HepG2 (cell line): ENCODE results near the gene STIM1. TPM values are rescaled to one million over a fixed set of nuclear protein-coding genes. Genes with fewer than 3 reads are reported as not detected.

Experiments
- ATAC-seq: fragments of 200-7000 bp; cut with Tn5 transposase; 3 replicates; pipeline ENCODE4 v1.9.1; 2020; ENCODE audit warnings: mild to moderate bottlenecking, moderate library complexity
- BruUV-seq: library from RNA; stranded (reverse); fragments of 400-500 nt; replicated peaks from 2 replicates; lab custom pipeline; 2021; lab: Mats Ljungman, UMichigan
- CTCF ChIA-PET: fragments of 300-600 bp; formaldehyde crosslinking; extraction: SDS; loops from one replicate; lab custom pipeline; 2021; ENCODE audit warnings: low total read pairs, inconsistent platforms, low intra/inter-chr PET ratio; lab: Yijun Ruan, JAX
- POLR2A ChIA-PET: fragments of 350-600 bp; sonication (Branson Sonifier 250); formaldehyde crosslinking; loops from one replicate; lab custom pipeline; 2020; ENCODE audit warnings: antibody characterized with exemption, inconsistent platforms; lab: Yijun Ruan, JAX
- DNase-seq: peaks from one replicate; pipeline ENCODE4 v3.0.0-alpha.2; 2015; ENCODE audit warnings: low spot score
- FAIRE-seq: peaks from 3 replicates; lab custom pipeline; 2011; peaks lifted over from hg19 to GRCh38; lab: Jason Lieb, UNC
- H2AFZ ChIP-seq: one replicate; pipeline ENCODE4 v1.6.1; 2011; ENCODE audit warnings: low read length, inconsistent platforms
- H3K27ac ChIP-seq: fragments of 300-600 bp; 3 replicates; pipeline ENCODE4 v1.8.0; 2011; ENCODE audit warnings: mixed run types, mild to moderate bottlenecking, mixed read lengths, low read length, inconsistent platforms; ENCODE audit not compliant: insufficient read depth; ENCODE audit errors: extremely low read length
- H3K27me3 ChIP-seq, 2 experiments: fragments of 200-600 bp in 1 of 2; 2 replicates in 1 of 2; 3 replicates in 1 of 2; pipeline versions ENCODE4 v1.6.0 to v1.8.0; 2011; ENCODE audit warnings: low read length in 2 of 2, mild to moderate bottlenecking in 2 of 2, moderate library complexity in 2 of 2, inconsistent platforms in 1 of 2; ENCODE audit not compliant: insufficient read depth in 2 of 2, control insufficient read depth in 1 of 2
- H3K36me3 ChIP-seq, 2 experiments: fragments of 200-600 bp in 1 of 2; replicated peaks in 1 of 2; 2 replicates in 1 of 2; 3 replicates in 1 of 2; pipeline versions ENCODE4 v1.5.1 to v1.8.0; 2011; ENCODE audit warnings: low read length in 2 of 2, inconsistent platforms in 1 of 2; ENCODE audit not compliant: insufficient read depth in 2 of 2, control insufficient read depth in 1 of 2
- H3K4me1 ChIP-seq: 2 replicates; pipeline ENCODE4 v1.5.1; 2012; ENCODE audit warnings: low read length, inconsistent platforms; ENCODE audit not compliant: insufficient read depth
- H3K4me2 ChIP-seq: 2 replicates; pipeline ENCODE4 v1.6.0; 2011; ENCODE audit warnings: low read depth, low read length, inconsistent platforms
- H3K4me3 ChIP-seq, 3 experiments: fragments of 200-600 bp in 1 of 3; sonication (generic), shearing (Covaris generic) in 1 of 3; replicated peaks in 1 of 3; 2 replicates each; pipeline ENCODE4 v1.5.1; 2011 to 2016; ENCODE audit warnings: low read length in 3 of 3, inconsistent platforms in 2 of 3, low read depth in 2 of 3, mild to moderate bottlenecking in 2 of 3, control low read depth in 1 of 3, mixed read lengths in 1 of 3; ENCODE audit not compliant: insufficient read depth in 1 of 3
- H3K79me2 ChIP-seq: one replicate; pipeline ENCODE4 v1.6.1; 2011; ENCODE audit warnings: low read length, inconsistent platforms; ENCODE audit not compliant: insufficient read depth
- H3K9ac ChIP-seq: 2 replicates; pipeline ENCODE4 v1.6.0; 2011; ENCODE audit warnings: mild to moderate bottlenecking, low read depth, low read length, inconsistent platforms; ENCODE audit not compliant: insufficient read depth
- H3K9me3 ChIP-seq: 2 replicates; pipeline ENCODE4 v1.5.1; 2012; ENCODE audit warnings: mild to moderate bottlenecking, low read length
- H4K20me1 ChIP-seq: 2 replicates; pipeline ENCODE4 v1.6.0; 2011; ENCODE audit warnings: inconsistent platforms, mild to moderate bottlenecking, low read length, moderate library complexity; ENCODE audit not compliant: insufficient read depth
- ARID2 ChIP-seq: sonication (generic); formaldehyde crosslinking; IDR thresholded peaks from 2 replicates; pipeline ENCODE4 v1.8.1; 2022; ENCODE audit warnings: mild to moderate bottlenecking, missing genetic modification reagents, borderline replicate concordance
- DPF2 ChIP-seq: sonication (generic); formaldehyde crosslinking; IDR thresholded peaks from 2 replicates; pipeline ENCODE4 v1.4.0; 2020; ENCODE audit warnings: mild to moderate bottlenecking, low read depth, missing genetic modification reagents, borderline replicate concordance
- HES4 ChIP-seq: sonication (generic); formaldehyde crosslinking; IDR thresholded peaks from 2 replicates; pipeline ENCODE4 v1.9.0; 2021; ENCODE audit warnings: mild to moderate bottlenecking, missing genetic modification reagents, borderline replicate concordance
- HOXA7 ChIP-seq: sonication (generic); formaldehyde crosslinking; IDR thresholded peaks from 2 replicates; pipeline ENCODE4 v1.8.1; 2022; ENCODE audit warnings: mild to moderate bottlenecking, missing genetic modification reagents, moderate library complexity
- KAT7 ChIP-seq: IDR thresholded peaks from 2 replicates; pipeline ENCODE4 v1.6.1; 2018; ENCODE audit warnings: borderline replicate concordance, missing compliant biosample characterization
- MYC ChIP-seq: sonication (generic); formaldehyde crosslinking; IDR thresholded peaks from 2 replicates; pipeline ENCODE4 v1.9.0; 2021; ENCODE audit warnings: missing genetic modification reagents, borderline replicate concordance
- NFRKB ChIP-seq: fragments of 450-650 bp; IDR thresholded peaks from 2 replicates; pipeline ENCODE4 v1.6.1; 2017
- ZFP82 ChIP-seq: sonication (generic); formaldehyde crosslinking; IDR thresholded peaks from 2 replicates; pipeline ENCODE4 v1.5.1; 2020; ENCODE audit warnings: mild to moderate bottlenecking, missing genetic modification reagents, borderline replicate concordance
- ZNF274 ChIP-seq: sonication (generic); formaldehyde crosslinking; IDR thresholded peaks from 2 replicates; pipeline ENCODE4 v1.5.1; 2020; ENCODE audit warnings: mild to moderate bottlenecking, missing genetic modification reagents
- ZNF432 ChIP-seq: sonication (generic); formaldehyde crosslinking; IDR thresholded peaks from 2 replicates; pipeline ENCODE4 v1.5.0; 2020; ENCODE audit warnings: missing genetic modification reagents, mild to moderate bottlenecking, borderline replicate concordance
- ZNF629 ChIP-seq: sonication (generic); formaldehyde crosslinking; conservative IDR thresholded peaks from 2 replicates; pipeline ENCODE4 v1.5.0; 2020; ENCODE audit warnings: missing genetic modification reagents
- ZNF709 ChIP-seq: sonication (generic); formaldehyde crosslinking; IDR thresholded peaks from 2 replicates; pipeline ENCODE4 v1.5.0; 2020; ENCODE audit warnings: mild to moderate bottlenecking, missing genetic modification reagents
- ZNF747 ChIP-seq: sonication (generic); formaldehyde crosslinking; IDR thresholded peaks from 2 replicates; pipeline ENCODE4 v1.8.1; 2023; ENCODE audit warnings: missing genetic modification reagents, mild to moderate bottlenecking, borderline replicate concordance
- ZSCAN30 ChIP-seq: sonication (generic); formaldehyde crosslinking; IDR thresholded peaks from 2 replicates; pipeline ENCODE4 v1.5.0; 2020; ENCODE audit warnings: mild to moderate bottlenecking, missing genetic modification reagents
- WGBS: methylation state at CpG from one replicate; pipeline ENCODE4 v1.1.6; 2017; ENCODE audit warnings: low lambda C conversion rate; 5-methylcytosine and 5-hydroxymethylcytosine counted together
- in situ Hi-C: cut with HindIII; loops from 2 replicates; pipeline ENCODE4 v1.10.0; 2017; ENCODE audit warnings: low pct_unique_long_range_greater_than_20kb; ENCODE audit not compliant: extremely low pct_ligation_motif_present
- intact Hi-C: fragments of 100-400 bp; cut with micrococcal nuclease; formaldehyde crosslinking; loops from one replicate; pipeline ENCODE4 v1.10.0; 2022; ENCODE audit not compliant: unreplicated experiment
- polyA plus RNA-seq, 8 experiments: library from polyadenylated mRNA; depleted of rRNA in 3 of 8; stranded (reverse) in 7 of 8; unstranded in 1 of 8; fragments of >200 nt; fragmentation: Illumina TruSeq in 4 of 8; extraction: Trizol in 4 of 8; gene quantifications; 2 replicates each; pipeline versions ENCODE4 v1.2.1 to v1.2.3, GENCODE V29; 2011 to 2016; ENCODE audit warnings: low read depth in 4 of 8, missing spikeins in 1 of 8, mixed read lengths in 1 of 8; ENCODE audit not compliant: insufficient read depth in 1 of 8
- total RNA-seq, 5 experiments: library from RNA; depleted of rRNA; stranded (reverse); fragments of >200 nt; fragmentation: Illumina TruSeq; extraction: Trizol; gene quantifications; 2 replicates each; pipeline ENCODE4 v1.2.3, GENCODE V29; 2016; ENCODE audit warnings: low read depth in 1 of 5
- TF ChIP-seq, protein P1 (sequence below): sonication (generic); formaldehyde crosslinking; IDR thresholded peaks from 2 replicates; pipeline ENCODE4 v1.8.0; 2022; ENCODE audit warnings: mild to moderate bottlenecking, missing genetic modification reagents
- TF ChIP-seq, protein P2 (sequence below): sonication (generic); formaldehyde crosslinking; IDR thresholded peaks from 2 replicates; pipeline ENCODE4 v1.9.0; 2021; ENCODE audit warnings: missing genetic modification reagents, mild to moderate bottlenecking, borderline replicate concordance
- TF ChIP-seq, protein P3 (sequence below): sonication (generic); formaldehyde crosslinking; IDR thresholded peaks from 2 replicates; pipeline ENCODE4 v1.4.0; 2020; ENCODE audit warnings: missing genetic modification reagents

The STIM1 gene
- total and polyA plus RNA-seq, 2 of the 13 experiments (the other 11 are each of a cell fraction or from before 2014, with no cell fraction given) = 19.2 to 28.5 TPM

DNA sequence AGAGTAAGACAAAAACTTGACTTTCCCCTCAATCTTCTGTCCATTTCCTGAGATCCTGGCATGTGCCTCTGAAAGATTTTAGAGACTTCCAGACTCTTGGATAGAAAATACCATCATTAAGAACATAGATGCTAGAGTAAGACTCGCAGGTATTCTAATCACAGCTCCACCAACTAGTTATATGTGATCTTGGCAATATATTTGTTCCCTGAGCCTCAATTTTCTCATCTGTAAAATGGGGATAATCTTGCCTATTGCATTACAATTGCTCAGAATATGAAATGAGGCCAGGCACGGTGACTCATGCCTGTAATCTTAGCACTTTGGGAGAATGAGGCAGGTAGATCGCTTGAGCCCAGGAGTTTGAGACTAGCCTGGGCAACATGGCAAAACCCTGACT, 25.4 kb upstream of the STIM1 start:
- DNase-seq (no peak), ATAC-seq (no peak), FAIRE-seq (no peak)
- no peaks in the 10 kb centered on the region for H3K9me3 ChIP-seq
- ChIA-PET POLR2A (no interaction called here), CTCF (no interaction called here)
- in situ Hi-C loops (no loop called here), intact Hi-C loops (no loop called here)
- no peak overlapping the region for H3K27ac ChIP-seq
- H3K4me3 ChIP-seq = no peak overlapping the region
- no peak overlapping the region for H3K4me2 ChIP-seq
- no peaks in the 10 kb centered on the region; the same call in 1 of the 2 replicates for H4K20me1 ChIP-seq
- H2AFZ ChIP-seq = no peak overlapping the region
- 97% methylated on average over 3 of the region's 3 CpGs for WGBS
- H3K27me3 ChIP-seq = no peaks in the 10 kb centered on the region
- H3K79me2 ChIP-seq = peaks cover 6% of the 10 kb centered on the region
- H3K9ac ChIP-seq = no peak overlapping the region
- TF ChIP-seq ZSCAN30 (CRISPR knock-in tag) (no peak), ZNF629 (CRISPR knock-in tag) (peak; percentile 88), ZNF747 (CRISPR knock-in tag) (no peak)
- H3K4me1 ChIP-seq = peaks cover 25% of the 10 kb centered on the region
- BruUV-seq = no TSS peak
- H3K36me3 ChIP-seq = peaks cover 11 to 37% of the 10 kb centered on the region in 2 experiments; a peak in 4 of 5 replicates

DNA sequence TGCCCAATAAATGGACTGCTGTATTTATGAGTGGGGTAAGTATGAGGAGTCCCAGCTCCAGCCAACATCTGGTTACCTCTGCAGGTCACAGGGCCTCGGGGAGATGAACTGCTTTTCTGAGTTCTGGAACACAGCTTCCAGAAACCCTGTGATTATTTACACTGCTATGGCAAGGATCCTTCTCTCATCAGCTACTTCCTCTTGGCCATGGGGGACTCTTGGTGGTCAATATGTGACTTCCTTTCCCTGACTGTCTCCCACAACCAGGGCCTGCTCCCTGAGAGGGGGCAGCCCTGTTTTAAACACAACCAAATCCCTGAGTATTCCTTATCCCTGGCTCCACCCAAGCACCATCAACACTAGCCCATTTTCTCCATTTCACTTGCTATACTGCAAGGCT, 24.7 kb upstream of the STIM1 start:
- H3K36me3 ChIP-seq = peaks cover 11 to 33% of the 10 kb centered on the region in 2 experiments; a peak in 4 of 5 replicates
- ChIA-PET POLR2A (interaction anchor here (1.3 kb wide), 1 partner anchor 10 kb away, joined by 6 read pairs; the partner anchor contains the start of gene RHOG), CTCF (no interaction called here)
- DNase-seq (no peak), FAIRE-seq (no peak), ATAC-seq (no peak)
- H3K9me3 ChIP-seq = no peaks in the 10 kb centered on the region
- 80% methylated on average over 1 of the region's 1 CpG for WGBS
- no peak overlapping the region for H3K27ac ChIP-seq
- peaks cover 31% of the 10 kb centered on the region for H3K4me1 ChIP-seq
- no peaks in the 10 kb centered on the region; the same call in 1 of the 2 replicates for H4K20me1 ChIP-seq
- no peak overlapping the region for H3K9ac ChIP-seq
- no peaks in the 10 kb centered on the region for H3K27me3 ChIP-seq
- in situ Hi-C loops = no loop called here
- no TSS peak for BruUV-seq
- H3K4me2 ChIP-seq = no peak overlapping the region
- peaks cover 9% of the 10 kb centered on the region for H3K79me2 ChIP-seq
- no peak overlapping the region for H3K4me3 ChIP-seq
- intact Hi-C loops = no loop called here
- H2AFZ ChIP-seq = no peak overlapping the region
- TF ChIP-seq DPF2 (no peak), HOXA7 (CRISPR knock-in tag) (no peak), MYC (CRISPR knock-in tag) (no peak), ARID2 (no peak), ZNF709 (CRISPR knock-in tag) (no peak), ZNF432 (CRISPR knock-in tag) (no peak), KAT7 (CRISPR knock-in tag) (no peak), ZFP82 (CRISPR knock-in tag) (no peak), NFRKB (no peak), ZNF274 (no peak), HES4 (CRISPR knock-in tag) (no peak)
- TF ChIP-seq, protein P1, sequence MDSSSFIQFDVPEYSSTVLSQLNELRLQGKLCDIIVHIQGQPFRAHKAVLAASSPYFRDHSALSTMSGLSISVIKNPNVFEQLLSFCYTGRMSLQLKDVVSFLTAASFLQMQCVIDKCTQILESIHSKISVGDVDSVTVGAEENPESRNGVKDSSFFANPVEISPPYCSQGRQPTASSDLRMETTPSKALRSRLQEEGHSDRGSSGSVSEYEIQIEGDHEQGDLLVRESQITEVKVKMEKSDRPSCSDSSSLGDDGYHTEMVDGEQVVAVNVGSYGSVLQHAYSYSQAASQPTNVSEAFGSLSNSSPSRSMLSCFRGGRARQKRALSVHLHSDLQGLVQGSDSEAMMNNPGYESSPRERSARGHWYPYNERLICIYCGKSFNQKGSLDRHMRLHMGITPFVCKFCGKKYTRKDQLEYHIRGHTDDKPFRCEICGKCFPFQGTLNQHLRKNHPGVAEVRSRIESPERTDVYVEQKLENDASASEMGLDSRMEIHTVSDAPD (CRISPR knock-in tag) = no peak
- TF ChIP-seq, protein P2, sequence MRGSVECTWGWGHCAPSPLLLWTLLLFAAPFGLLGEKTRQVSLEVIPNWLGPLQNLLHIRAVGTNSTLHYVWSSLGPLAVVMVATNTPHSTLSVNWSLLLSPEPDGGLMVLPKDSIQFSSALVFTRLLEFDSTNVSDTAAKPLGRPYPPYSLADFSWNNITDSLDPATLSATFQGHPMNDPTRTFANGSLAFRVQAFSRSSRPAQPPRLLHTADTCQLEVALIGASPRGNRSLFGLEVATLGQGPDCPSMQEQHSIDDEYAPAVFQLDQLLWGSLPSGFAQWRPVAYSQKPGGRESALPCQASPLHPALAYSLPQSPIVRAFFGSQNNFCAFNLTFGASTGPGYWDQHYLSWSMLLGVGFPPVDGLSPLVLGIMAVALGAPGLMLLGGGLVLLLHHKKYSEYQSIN (CRISPR knock-in tag) = no peak
- TF ChIP-seq, protein P3, sequence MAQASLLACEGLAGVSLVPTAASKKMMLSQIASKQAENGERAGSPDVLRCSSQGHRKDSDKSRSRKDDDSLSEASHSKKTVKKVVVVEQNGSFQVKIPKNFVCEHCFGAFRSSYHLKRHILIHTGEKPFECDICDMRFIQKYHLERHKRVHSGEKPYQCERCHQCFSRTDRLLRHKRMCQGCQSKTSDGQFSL (CRISPR knock-in tag) = no peak
